SK-N-SH (cell line): ENCODE data around the gene TDG. TPM values are rescaled to one million over a fixed set of nuclear protein-coding genes. Genes with fewer than 3 reads are reported as not detected.

ENCODE experiments used
- CTCF ChIA-PET: fragments of 300-600, 350-600 bp; formaldehyde crosslinking; extraction: SDS; loops from one replicate; lab custom pipeline; 2021; lab: Yijun Ruan, JAX
- POLR2A ChIA-PET: fragments of 350-600 bp; sonication (Branson Sonifier 250); formaldehyde crosslinking; extraction: SDS; loops from one replicate; lab custom pipeline; 2020; ENCODE audit warnings: antibody characterized with exemption, inconsistent platforms; lab: Yijun Ruan, JAX
- DNase-seq: peaks from one replicate; pipeline ENCODE4 v3.0.0; 2012
- H2AFZ ChIP-seq: fragments of 200-600 bp; sonication (generic); 2 replicates; pipeline ENCODE4 v1.8.1; 2016; ENCODE audit warnings: antibody characterized with exemption, mild to moderate bottlenecking, low read depth
- H3F3A ChIP-seq: fragments of 200-600 bp; sonication (generic); replicated peaks from 2 replicates; pipeline ENCODE3; 2016; ENCODE audit warnings: antibody characterized with exemption, mild to moderate bottlenecking; ENCODE audit not compliant: insufficient read depth
- H3K27ac ChIP-seq, 2 experiments: fragments of 200-500 bp in 1 of 2; fragments of 200-600 bp in 1 of 2; sonication (Bioruptor generic) in 1 of 2; sonication (generic), shearing (Covaris generic) in 1 of 2; 2 replicates each; pipeline versions ENCODE4 v1.5.1 to v1.6.1; 2014 to 2016; ENCODE audit warnings: low read depth in 2 of 2, inconsistent platforms in 1 of 2, low read length in 1 of 2, mild to moderate bottlenecking in 1 of 2, mixed read lengths in 1 of 2
- H3K27me3 ChIP-seq: fragments of 200-600 bp; sonication (generic), shearing (Covaris generic); 2 replicates; pipeline ENCODE4 v1.6.1; 2016; ENCODE audit warnings: mixed run types; ENCODE audit not compliant: insufficient read depth
- H3K36me3 ChIP-seq, 2 experiments: fragments of 200-500 bp in 1 of 2; fragments of 200-600 bp in 1 of 2; sonication (Bioruptor generic) in 1 of 2; sonication (generic) in 1 of 2; replicated peaks in 1 of 2; 2 replicates each; pipeline versions ENCODE3 to v1.5.1; 2014 to 2016; ENCODE audit warnings: low read length in 1 of 2, mild to moderate bottlenecking in 1 of 2; ENCODE audit not compliant: insufficient read depth in 2 of 2, control insufficient read depth in 1 of 2
- H3K4me1 ChIP-seq, 2 experiments: fragments of 200-500 bp in 1 of 2; fragments of 200-600 bp in 1 of 2; sonication (Bioruptor generic) in 1 of 2; sonication (generic), shearing (Covaris generic) in 1 of 2; 2 replicates each; pipeline versions ENCODE4 v1.5.1 to v1.6.1; 2014 to 2016; ENCODE audit warnings: low read depth in 1 of 2, low read length in 1 of 2, mixed run types in 1 of 2; ENCODE audit not compliant: insufficient read depth in 2 of 2, control insufficient read depth in 1 of 2
- H3K4me2 ChIP-seq: fragments of 200-600 bp; sonication (generic), shearing (Covaris generic); 2 replicates; pipeline ENCODE4 v1.6.1; 2017; ENCODE audit warnings: mixed run types
- H3K4me3 ChIP-seq, 2 experiments: fragments of 200-500 bp in 1 of 2; fragments of 200-600 bp in 1 of 2; sonication (Bioruptor generic) in 1 of 2; sonication (generic), shearing (Covaris generic) in 1 of 2; 2 replicates each; pipeline versions ENCODE4 v1.5.1 to v1.8.1; 2014 to 2016; ENCODE audit warnings: low read depth in 2 of 2, inconsistent platforms in 1 of 2, low read length in 1 of 2, mild to moderate bottlenecking in 1 of 2, mixed read lengths in 1 of 2, moderate library complexity in 1 of 2
- H3K79me2 ChIP-seq: fragments of 200-600 bp; sonication (generic); 2 replicates; pipeline ENCODE4 v1.8.1; 2017; ENCODE audit warnings: mild to moderate bottlenecking; ENCODE audit not compliant: insufficient read depth
- H3K9ac ChIP-seq: fragments of 200-600 bp; sonication (generic); 2 replicates; pipeline ENCODE4 v1.6.1; 2017; ENCODE audit warnings: mixed run types
- H3K9me2 ChIP-seq: fragments of 200-600 bp; sonication (generic); 2 replicates; pipeline ENCODE4 v1.6.1; 2017; ENCODE audit warnings: mixed run types
- H3K9me3 ChIP-seq: fragments of 200-600 bp; sonication (generic); 2 replicates; pipeline ENCODE4 v1.6.1; 2017; ENCODE audit warnings: mixed run types, mild to moderate bottlenecking, moderate library complexity
- H4K20me1 ChIP-seq: fragments of 200-600 bp; sonication (generic); 2 replicates; pipeline ENCODE4 v1.6.1; 2017; ENCODE audit warnings: mild to moderate bottlenecking, mixed run types; ENCODE audit not compliant: insufficient read depth
- CHD2 ChIP-seq: fragments of 150-350 bp; IDR thresholded peaks from 2 replicates; pipeline ENCODE4 v1.6.1; 2018; ENCODE audit warnings: low read length; ENCODE audit not compliant: partially characterized antibody
- CTCF ChIP-seq: fragments of 200-600 bp; sonication (generic); IDR thresholded peaks from 2 replicates; pipeline ENCODE4 v1.6.1; 2017; ENCODE audit warnings: antibody characterized with exemption, mild to moderate bottlenecking, moderate library complexity
- FOSL2 ChIP-seq: IDR thresholded peaks from 2 replicates; pipeline ENCODE4 v1.4.0; 2012; ENCODE audit warnings: low read depth, mild to moderate bottlenecking, moderate library complexity, borderline replicate concordance
- FOXJ3 ChIP-seq: sonication (generic); formaldehyde crosslinking; IDR thresholded peaks from 2 replicates; pipeline ENCODE4 v1.5.1; 2020; ENCODE audit warnings: mild to moderate bottlenecking, missing genetic modification reagents
- GATA2 ChIP-seq: sonication (generic); formaldehyde crosslinking; IDR thresholded peaks from 2 replicates; pipeline ENCODE4 v1.5.0; 2020; ENCODE audit warnings: mild to moderate bottlenecking, missing genetic modification reagents
- RXRA ChIP-seq: IDR thresholded peaks from 2 replicates; pipeline ENCODE4 v1.4.0; 2012; ENCODE audit warnings: low read depth, mild to moderate bottlenecking, borderline replicate concordance
- SIN3A ChIP-seq: IDR thresholded peaks from 2 replicates; pipeline ENCODE4 v1.6.1; 2012; ENCODE audit warnings: low read depth, mild to moderate bottlenecking, low read length, moderate library complexity, borderline replicate concordance
- TAF1 ChIP-seq: IDR thresholded peaks from 2 replicates; pipeline ENCODE4 v1.6.1; 2012; ENCODE audit warnings: low read depth, mild to moderate bottlenecking, low read length, moderate library complexity, borderline replicate concordance
- TEAD4 ChIP-seq: IDR thresholded peaks from 2 replicates; pipeline ENCODE4 v1.4.0; 2012; ENCODE audit warnings: mild to moderate bottlenecking, borderline replicate concordance; ENCODE audit not compliant: insufficient read depth
- YY1 ChIP-seq: IDR thresholded peaks from 2 replicates; pipeline ENCODE4 v1.4.0; 2012; ENCODE audit warnings: low read depth, mild to moderate bottlenecking
- WGBS: methylation state at CpG from one replicate; pipeline ENCODE4 v1.1.6; 2017; ENCODE audit warnings: low lambda C conversion rate; 5-methylcytosine and 5-hydroxymethylcytosine counted together
- polyA plus RNA-seq, 3 experiments: library from polyadenylated mRNA; depleted of rRNA; stranded (reverse); fragments of >200 nt; gene quantifications; 2 replicates each; pipeline ENCODE4 v1.2.3, GENCODE V29; 2012
- TF ChIP-seq, protein P1 (sequence below): IDR thresholded peaks from 2 replicates; pipeline ENCODE4; 2012
- TF ChIP-seq, protein P2 (sequence below): fragments of 150-350 bp; IDR thresholded peaks from 2 replicates; pipeline ENCODE4 v1.6.1; 2016; ENCODE audit warnings: mild to moderate bottlenecking, low read depth, low read length
- TF ChIP-seq, protein P3 (sequence below): IDR thresholded peaks from 2 replicates; pipeline ENCODE4 v1.4.0; 2012; ENCODE audit warnings: low read depth

Gene TDG
- polyA plus RNA-seq, 1 of the 3 experiments (the other 2 are of a cell fraction) = 11.3 TPM

DNA sequence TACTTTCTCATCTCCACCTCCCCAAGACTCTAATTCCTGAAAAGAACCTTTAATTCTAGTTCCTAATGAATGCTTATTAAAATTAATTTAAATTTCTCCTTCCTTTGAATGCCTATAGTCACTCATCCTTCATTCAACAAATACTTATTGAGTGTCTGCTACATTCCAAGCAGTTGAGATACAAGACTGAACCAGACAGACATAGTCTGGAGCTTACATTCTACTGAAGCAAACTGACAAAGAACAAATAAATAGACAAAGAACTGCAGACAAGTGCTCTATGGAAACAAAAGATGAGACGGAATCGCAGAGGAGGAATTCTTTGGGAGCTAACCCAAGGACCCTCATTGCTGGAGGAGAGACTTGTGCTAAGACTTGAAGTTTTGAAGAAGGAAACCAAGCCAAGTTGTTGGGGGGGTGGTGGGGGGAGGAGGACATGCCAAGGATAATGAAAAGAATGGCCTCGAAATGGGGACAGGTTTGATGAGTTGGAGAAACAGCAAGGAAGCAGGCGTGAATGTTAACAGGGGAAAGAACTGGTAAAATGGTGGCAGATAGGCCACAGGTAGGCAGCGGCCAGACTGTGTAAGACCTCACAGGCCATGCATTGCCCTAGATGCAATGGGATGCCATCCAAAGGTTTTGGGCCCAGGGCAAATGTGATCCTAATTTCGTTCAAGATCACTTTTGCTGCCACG lies 9.7 kb upstream of the TDG start:
- TF ChIP-seq, protein P1, sequence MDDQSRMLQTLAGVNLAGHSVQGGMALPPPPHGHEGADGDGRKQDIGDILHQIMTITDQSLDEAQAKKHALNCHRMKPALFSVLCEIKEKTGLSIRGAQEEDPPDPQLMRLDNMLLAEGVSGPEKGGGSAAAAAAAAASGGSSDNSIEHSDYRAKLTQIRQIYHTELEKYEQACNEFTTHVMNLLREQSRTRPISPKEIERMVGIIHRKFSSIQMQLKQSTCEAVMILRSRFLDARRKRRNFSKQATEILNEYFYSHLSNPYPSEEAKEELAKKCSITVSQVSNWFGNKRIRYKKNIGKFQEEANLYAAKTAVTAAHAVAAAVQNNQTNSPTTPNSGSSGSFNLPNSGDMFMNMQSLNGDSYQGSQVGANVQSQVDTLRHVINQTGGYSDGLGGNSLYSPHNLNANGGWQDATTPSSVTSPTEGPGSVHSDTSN = no peak
- no peak for TF ChIP-seq FOSL2
- TF ChIP-seq FOXJ3 (CRISPR knock-in tag) = no peak
- TF ChIP-seq SIN3A = no peak
- no peak for TF ChIP-seq GATA2
- no peak for TF ChIP-seq TAF1
- no peaks in the 10 kb centered on the region for H3K9me3 ChIP-seq
- peak overlapping the region; percentile 98 for H2AFZ ChIP-seq
- peak; percentile 18 for DNase-seq
- ChIA-PET POLR2A (interaction anchor here (0.7 to 3.4 kb wide), 6 partner anchors 10 to 153 kb away, joined by 3 to 77 read pairs (median 4); partner anchors contain the start of genes HCFC2, HSP90B1 and TDG), CTCF (interaction anchor here (0.9 to 4.2 kb wide), 3 partner anchors 10 to 153 kb away, joined by 3 to 21 read pairs (median 10); partner anchors contain the start of gene TDG)
- peak overlapping the region; percentile 77 for H3K9ac ChIP-seq
- 15% methylated on average over 7 of the region's 7 CpGs for WGBS
- no peaks in the 10 kb centered on the region for H3K9me2 ChIP-seq
- H3K27ac ChIP-seq = peak overlapping the region; percentile 94 to 98
- no peaks in the 10 kb centered on the region for H4K20me1 ChIP-seq
- peaks cover 39% of the 10 kb centered on the region for H3F3A ChIP-seq
- no peaks in the 10 kb centered on the region for H3K27me3 ChIP-seq
- peak overlapping the region; percentile 78 to 87 for H3K4me3 ChIP-seq
- H3K79me2 ChIP-seq = peaks cover 52% of the 10 kb centered on the region
- H3K36me3 ChIP-seq = peaks cover 37 to 42% of the 10 kb centered on the region in 2 experiments
- H3K4me2 ChIP-seq = peak overlapping the region; percentile 91
- H3K4me1 ChIP-seq = peaks cover 8 to 13% of the 10 kb centered on the region in 2 experiments; a peak in 2 of 4 replicates

DNA sequence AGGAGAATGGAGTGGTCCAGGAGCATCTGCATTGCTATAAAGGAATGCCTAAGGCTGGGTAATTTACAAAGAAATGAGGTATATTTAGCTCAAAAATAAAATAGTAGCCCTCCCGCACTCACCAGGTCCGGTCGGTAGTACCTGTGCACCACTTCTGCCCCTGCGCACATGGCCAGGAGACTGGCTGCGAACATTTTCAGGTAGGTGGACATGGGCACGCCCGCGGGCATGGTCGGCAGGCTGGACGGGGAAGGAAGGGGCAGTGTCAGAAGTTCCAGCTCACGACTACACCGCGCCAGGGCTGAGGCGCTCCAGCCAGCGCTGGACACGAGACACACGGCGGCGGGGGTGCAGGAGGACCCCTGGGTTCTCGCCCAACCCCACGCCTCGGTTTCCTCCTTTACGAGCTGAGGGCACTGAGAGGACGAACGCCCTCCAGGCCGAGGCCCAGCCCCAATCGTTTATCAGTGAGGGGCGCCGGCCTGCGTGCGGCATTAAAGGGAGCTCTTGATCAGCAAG lies 9.1 kb upstream of the TDG start:
- CTCF ChIA-PET = interaction anchor here (0.9 to 4.2 kb wide), 3 partner anchors 10 to 152 kb away, joined by 3 to 21 read pairs (median 10); partner anchors contain the start of gene TDG
- Histone ChIP-seq H3K27ac (peak overlapping the region; percentile 94 to 98), H4K20me1 (no peaks in the 10 kb centered on the region), H3K4me3 (peak overlapping the region; percentile 78 to 87), H3F3A (peaks cover 34% of the 10 kb centered on the region), H3K4me1 (peaks cover 8 to 13% of the 10 kb centered on the region in 2 experiments; a peak in 2 of 4 replicates), H3K79me2 (peaks cover 52% of the 10 kb centered on the region), H3K9me3 (no peaks in the 10 kb centered on the region), H3K27me3 (no peaks in the 10 kb centered on the region), H3K9ac (peak overlapping the region; percentile 77), H2AFZ (peak overlapping the region; percentile 98), H3K4me2 (peak overlapping the region; percentile 91), H3K36me3 (peaks cover 31 to 35% of the 10 kb centered on the region in 2 experiments), H3K9me2 (no peaks in the 10 kb centered on the region)
- WGBS = 1% methylated on average over 17 of the region's 31 CpGs
- no peak for TF ChIP-seq RXRA
- no peak for TF ChIP-seq GATA2
- no peak for TF ChIP-seq CTCF
- TF ChIP-seq, protein P2, sequence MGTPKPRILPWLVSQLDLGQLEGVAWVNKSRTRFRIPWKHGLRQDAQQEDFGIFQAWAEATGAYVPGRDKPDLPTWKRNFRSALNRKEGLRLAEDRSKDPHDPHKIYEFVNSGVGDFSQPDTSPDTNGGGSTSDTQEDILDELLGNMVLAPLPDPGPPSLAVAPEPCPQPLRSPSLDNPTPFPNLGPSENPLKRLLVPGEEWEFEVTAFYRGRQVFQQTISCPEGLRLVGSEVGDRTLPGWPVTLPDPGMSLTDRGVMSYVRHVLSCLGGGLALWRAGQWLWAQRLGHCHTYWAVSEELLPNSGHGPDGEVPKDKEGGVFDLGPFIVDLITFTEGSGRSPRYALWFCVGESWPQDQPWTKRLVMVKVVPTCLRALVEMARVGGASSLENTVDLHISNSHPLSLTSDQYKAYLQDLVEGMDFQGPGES = no peak
- no peak for TF ChIP-seq YY1
- no peak for TF ChIP-seq SIN3A
- TF ChIP-seq TEAD4 = no peak
- TF ChIP-seq, protein P3, sequence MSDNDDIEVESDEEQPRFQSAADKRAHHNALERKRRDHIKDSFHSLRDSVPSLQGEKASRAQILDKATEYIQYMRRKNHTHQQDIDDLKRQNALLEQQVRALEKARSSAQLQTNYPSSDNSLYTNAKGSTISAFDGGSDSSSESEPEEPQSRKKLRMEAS = no peak
- no peak for TF ChIP-seq CHD2
- TF ChIP-seq, protein P1 = no peak
- POLR2A ChIA-PET = interaction anchor here (1.3 to 3.4 kb wide), 5 partner anchors 10 to 152 kb away, joined by 4 to 77 read pairs (median 5); partner anchors contain the start of genes HCFC2, HSP90B1 and TDG
- DNase-seq = no peak
